Raji (cell line): ENCODE measurements around the gene RPUSD3.
A peak's percentile ranks its signal among the peaks of the same experiment; 100 is the strongest.

Source experiments
- POLR2A ChIP-seq: IDR thresholded peaks from 2 replicates; pipeline ENCODE4 v1.6.1; 2011; ENCODE audit warnings: low read depth, low read length, control low read depth; ENCODE audit not compliant: insufficient read depth

RPUSD3 gene

DNA sequence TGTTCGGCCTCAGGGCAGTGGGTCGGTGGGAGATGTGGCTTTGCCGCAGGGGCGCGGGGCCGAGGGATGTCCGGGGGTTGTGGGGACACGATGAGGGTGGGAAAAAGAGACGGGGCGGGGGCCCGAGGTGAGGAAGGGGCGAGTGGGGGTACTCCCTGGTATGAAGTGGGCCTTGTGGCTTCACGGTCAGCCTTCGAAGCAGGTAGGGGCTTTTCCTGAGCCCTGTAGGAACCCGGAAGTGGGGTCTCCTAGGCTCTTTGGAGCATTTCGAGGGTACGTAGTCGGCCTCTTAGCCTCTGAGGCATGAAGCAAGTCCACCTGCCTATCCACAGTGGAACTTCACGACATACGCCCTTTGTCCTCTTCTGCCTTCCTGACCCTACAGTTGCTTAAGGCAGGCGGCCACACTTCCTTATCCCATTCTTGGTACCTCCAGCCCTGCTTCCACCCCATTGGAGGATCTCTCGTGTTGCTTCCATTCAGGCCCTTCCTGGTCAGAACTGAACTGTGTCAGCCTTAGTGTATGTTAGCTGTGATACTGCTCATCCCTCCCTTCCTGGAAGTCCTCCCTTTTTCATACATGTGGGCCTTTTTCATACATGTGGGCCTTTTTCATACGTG, 50.5 kb downstream of the RPUSD3 start:
- no peak; the same call in 1 of the 2 replicates for TF ChIP-seq POLR2A

DNA sequence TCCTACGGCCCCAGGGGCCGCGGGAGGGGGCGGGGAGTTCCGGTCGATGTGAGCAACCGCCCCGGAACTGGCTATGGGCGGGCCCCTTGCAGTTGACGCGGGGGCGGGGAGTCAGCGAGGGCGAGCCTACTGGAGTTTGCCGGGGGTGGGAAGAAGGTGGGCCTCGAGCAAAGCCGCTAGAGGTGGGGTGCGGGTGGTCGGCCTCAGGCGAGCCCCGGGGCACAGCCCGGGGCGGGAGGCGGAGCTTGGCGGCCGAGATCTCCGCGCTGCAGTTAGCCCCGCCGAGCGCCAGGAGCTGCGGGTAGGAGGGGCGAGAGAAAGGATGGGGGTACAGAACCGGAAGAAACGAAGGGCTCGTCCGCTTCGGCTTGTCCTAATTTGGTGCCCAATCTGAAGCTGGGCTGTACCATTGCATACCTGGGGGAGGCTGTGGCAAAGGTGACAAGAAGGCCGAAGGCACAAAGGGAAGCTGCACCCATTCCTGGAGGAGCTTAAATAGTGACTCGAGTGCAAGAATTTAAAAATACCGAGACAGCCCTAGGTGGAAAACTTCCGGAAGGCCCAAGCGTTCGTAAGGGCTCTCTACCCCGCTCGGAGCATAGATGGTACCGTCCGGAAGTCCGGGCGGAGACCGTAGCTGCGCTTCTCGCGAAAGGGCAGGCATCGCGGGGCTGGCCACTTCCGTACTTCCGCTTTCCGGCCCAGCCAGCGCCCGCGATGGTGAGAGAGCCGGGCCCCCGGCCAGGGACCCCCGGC, 51.2 kb downstream of the RPUSD3 start, which contains the start of the genes ARPC4 and TADA3:
Gene ARPC4, plus strand, starts transcription at position 678 of the 756 bp plus-strand sequence. Its CDS starts 40 bp downstream, at position 718.
Gene TADA3, minus strand, starts transcription at position 69 of the 756 bp plus-strand sequence. CDS start 1,007 bp downstream, outside the sequence.
- TF ChIP-seq POLR2A = peak; percentile 70

DNA sequence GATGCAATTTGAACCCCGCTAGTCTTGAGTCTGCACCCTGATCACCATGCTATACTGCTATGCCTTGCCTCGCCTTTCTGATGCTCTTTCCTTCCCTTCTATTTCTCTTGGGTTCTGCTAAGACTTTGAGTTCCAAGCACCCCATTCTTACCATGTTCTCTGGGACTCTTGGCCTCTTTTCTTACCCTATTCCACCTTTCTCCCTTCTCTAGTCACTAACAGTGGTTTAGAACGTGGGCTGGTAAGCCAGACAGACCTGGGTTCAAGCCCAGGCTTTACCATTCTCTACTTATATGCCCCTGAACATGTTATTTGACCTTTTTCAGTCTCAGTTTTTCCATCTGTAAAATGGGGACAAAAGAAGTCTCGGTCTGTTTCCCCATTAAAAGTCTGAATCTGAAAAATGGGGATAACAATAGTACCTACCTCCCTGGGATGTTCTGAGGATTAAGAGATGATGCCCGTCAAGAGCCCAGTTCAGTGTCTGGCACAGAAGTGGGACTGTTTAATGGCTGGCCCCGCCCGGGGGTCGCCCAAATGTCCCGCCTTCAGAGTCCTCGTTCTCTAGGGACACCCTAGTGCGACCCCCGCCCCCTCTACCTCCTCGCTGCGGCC, 51.9 kb downstream of the RPUSD3 start:
- peak; percentile 41; the same call in 1 of the 2 replicates for TF ChIP-seq POLR2A

DNA sequence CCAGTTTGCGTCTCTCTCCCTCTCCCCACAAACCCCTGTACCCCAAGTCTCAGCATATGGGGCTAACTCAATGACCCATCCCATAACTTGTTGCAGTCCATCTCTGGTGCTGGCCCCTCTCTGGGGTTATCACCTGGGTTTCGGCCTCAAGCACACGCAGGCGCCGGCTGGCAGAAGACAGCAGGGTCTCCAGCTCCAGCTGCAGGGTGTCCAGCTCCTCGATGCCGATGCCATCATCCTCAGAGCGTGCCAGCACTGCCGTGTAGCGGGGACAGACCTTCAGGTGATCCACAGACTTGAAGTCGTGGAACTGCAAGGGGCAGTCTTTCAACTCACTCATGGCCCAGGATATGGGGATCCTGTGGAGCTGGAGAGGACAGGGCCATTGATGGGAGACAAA, 52.7 kb downstream of the RPUSD3 start:
- TF ChIP-seq POLR2A = 0 out of 2 replicates have a peak, but pooled peaks have one; percentile 11
